ENCODE data around the gene ABCD2.

DNA sequence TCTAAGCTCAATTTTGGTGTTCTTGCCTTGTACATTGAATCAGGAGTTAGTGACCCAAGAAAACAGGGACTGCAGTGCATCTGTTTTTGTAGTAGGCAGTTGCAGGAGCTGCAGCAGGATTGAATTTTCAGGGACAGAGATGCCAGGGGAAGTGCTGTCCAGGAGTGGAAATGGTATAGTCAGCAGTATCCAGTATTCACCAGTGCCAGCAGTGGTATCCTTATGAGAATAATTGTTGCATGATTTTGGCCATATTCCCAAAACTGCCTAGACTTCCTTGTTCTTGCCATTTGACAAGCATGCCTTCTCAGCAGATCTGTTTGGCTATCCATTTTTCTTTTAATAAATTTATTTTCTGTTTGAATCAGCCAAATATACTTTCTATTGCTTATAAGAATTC is 18.6 kb upstream of the ABCD2 start:
- TF ChIP-seq BHLHE40 (IDR thresholded peaks at IDR 0.05; ENCODE audit: borderline replicate concordance): no peak
- TF ChIP-seq SP1 (IDR thresholded peaks at IDR 0.05): no peak
- no peak for TF ChIP-seq FOXK2 (IDR thresholded peaks at IDR 0.05)
- no peak for TF ChIP-seq FOXM1 (IDR thresholded peaks at IDR 0.05; ENCODE audit: borderline replicate concordance)
- TF ChIP-seq ELF4 (IDR thresholded peaks at IDR 0.05): no peak
- no peak for TF ChIP-seq SUZ12 (IDR thresholded peaks at IDR 0.05)
- no peak for TF ChIP-seq FOXA1 (IDR thresholded peaks at IDR 0.05)
- no peak for TF ChIP-seq CTBP1 (IDR thresholded peaks at IDR 0.05; ENCODE audit: borderline replicate concordance)
- TF ChIP-seq L3MBTL2 (conservative IDR thresholded peaks at IDR 0.05): no peak
- no peak for TF ChIP-seq TARDBP (IDR thresholded peaks at IDR 0.05)
- TF ChIP-seq ZNF384 (IDR thresholded peaks at IDR 0.05): no peak

Measured in HEK293T (cell line).